Measurements from ENCODE around the gene PLK2.

GRCh38 chr5:58437661-58438060 lies 22.2 kb downstream of the PLK2 start:
- TF ChIP-seq CTCF (IDR thresholded peaks at IDR 0.05) (no peak), JUN (IDR thresholded peaks at IDR 0.05) (no peak)

All from A549 (cell line).